DOHH2 (cell line): Measurements from ENCODE around the gene PTPN12.
"Not testable (repeated sequence)": the region's sequence is repeated elsewhere in the genome, so short reads cannot be mapped to it uniquely, and the experiment has no call there.

Experiments used
- EZH2phosphoT487 ChIP-seq: fragments of 200-600 bp; sonication (generic); IDR thresholded peaks from 2 replicates; pipeline ENCODE4 v1.6.1; 2017; ENCODE audit warnings: borderline replicate concordance, mild to moderate bottlenecking, antibody characterized with exemption, low read length, moderate library complexity, mixed read lengths
- TF ChIP-seq, protein P1 (sequence below): fragments of 200-600 bp; sonication (generic); IDR thresholded peaks from one replicate; pipeline ENCODE4 v1.5.1; 2014; ENCODE audit warnings: antibody characterized with exemption, mild to moderate bottlenecking, low read depth, low read length; ENCODE audit not compliant: poor library complexity, severe bottlenecking

DNA sequence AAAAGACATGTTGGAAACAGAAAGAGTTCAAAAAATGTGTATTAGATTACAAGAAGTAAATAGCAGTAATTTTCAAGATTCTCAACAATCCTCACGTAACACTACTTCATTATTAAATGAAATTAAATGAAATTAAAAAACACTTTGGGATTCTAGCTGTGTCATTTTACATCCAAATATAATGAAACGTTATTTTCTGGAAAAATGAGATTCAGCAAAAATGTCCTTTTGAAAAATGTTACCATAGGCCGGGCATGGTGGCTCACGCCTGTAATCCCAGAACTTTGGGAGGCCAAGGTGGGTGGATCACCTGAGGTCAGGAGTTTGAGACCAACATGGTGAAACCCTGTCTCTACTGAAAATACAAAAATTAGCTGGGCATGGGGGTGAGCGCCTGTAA is 15.6 kb upstream of the PTPN12 start:
- TF ChIP-seq, protein P1, sequence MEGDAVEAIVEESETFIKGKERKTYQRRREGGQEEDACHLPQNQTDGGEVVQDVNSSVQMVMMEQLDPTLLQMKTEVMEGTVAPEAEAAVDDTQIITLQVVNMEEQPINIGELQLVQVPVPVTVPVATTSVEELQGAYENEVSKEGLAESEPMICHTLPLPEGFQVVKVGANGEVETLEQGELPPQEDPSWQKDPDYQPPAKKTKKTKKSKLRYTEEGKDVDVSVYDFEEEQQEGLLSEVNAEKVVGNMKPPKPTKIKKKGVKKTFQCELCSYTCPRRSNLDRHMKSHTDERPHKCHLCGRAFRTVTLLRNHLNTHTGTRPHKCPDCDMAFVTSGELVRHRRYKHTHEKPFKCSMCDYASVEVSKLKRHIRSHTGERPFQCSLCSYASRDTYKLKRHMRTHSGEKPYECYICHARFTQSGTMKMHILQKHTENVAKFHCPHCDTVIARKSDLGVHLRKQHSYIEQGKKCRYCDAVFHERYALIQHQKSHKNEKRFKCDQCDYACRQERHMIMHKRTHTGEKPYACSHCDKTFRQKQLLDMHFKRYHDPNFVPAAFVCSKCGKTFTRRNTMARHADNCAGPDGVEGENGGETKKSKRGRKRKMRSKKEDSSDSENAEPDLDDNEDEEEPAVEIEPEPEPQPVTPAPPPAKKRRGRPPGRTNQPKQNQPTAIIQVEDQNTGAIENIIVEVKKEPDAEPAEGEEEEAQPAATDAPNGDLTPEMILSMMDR, result not testable (repeated sequence)
- not testable (repeated sequence) for TF ChIP-seq EZH2phosphoT487
